KMS-11 (cell line): ENCODE results near the gene SLC6A9.

Experiments
- H2AFZ ChIP-seq: fragments of 200-600 bp; sonication (generic); 2 replicates; pipeline ENCODE4 v1.6.1; 2016; ENCODE audit warnings: antibody characterized with exemption, mixed run types, low read depth
- H3K27ac ChIP-seq: fragments of 200-600 bp; sonication (generic); 2 replicates; pipeline ENCODE4 v1.6.1; 2016; ENCODE audit warnings: mild to moderate bottlenecking, mixed run types
- H3K27me3 ChIP-seq: fragments of 200-600 bp; sonication (generic); 2 replicates; pipeline ENCODE4 v1.6.1; 2017; ENCODE audit warnings: mild to moderate bottlenecking, low read depth, mixed run types, moderate library complexity; ENCODE audit not compliant: insufficient read depth
- H3K36me3 ChIP-seq: fragments of 200-600 bp; sonication (generic); 2 replicates; pipeline ENCODE4 v1.6.1; 2017; ENCODE audit warnings: mild to moderate bottlenecking, mixed run types; ENCODE audit not compliant: insufficient read depth
- H3K4me1 ChIP-seq: fragments of 200-600 bp; sonication (generic); 2 replicates; pipeline ENCODE4 v1.6.1; 2016; ENCODE audit warnings: mild to moderate bottlenecking, low read depth, mixed run types; ENCODE audit not compliant: poor library complexity, severe bottlenecking
- H3K4me2 ChIP-seq: fragments of 200-600 bp; sonication (generic); 2 replicates; pipeline ENCODE4 v1.7.0; 2016; ENCODE audit warnings: mild to moderate bottlenecking, mixed run types
- H3K4me3 ChIP-seq: fragments of 200-600 bp; sonication (generic); IDR thresholded peaks from 2 replicates; pipeline ENCODE4 v1.6.1; 2017; ENCODE audit warnings: low read depth, low read length, mixed read lengths; ENCODE audit not compliant: insufficient read depth
- H3K79me2 ChIP-seq: fragments of 200-600 bp; sonication (generic); 2 replicates; pipeline ENCODE4 v1.6.1; 2016; ENCODE audit warnings: low read depth, mixed run types; ENCODE audit not compliant: insufficient read depth
- H3K9ac ChIP-seq: fragments of 200-600 bp; sonication (generic); 2 replicates; pipeline ENCODE4 v1.6.1; 2016; ENCODE audit warnings: mild to moderate bottlenecking, mixed run types
- H4K20me1 ChIP-seq: fragments of 200-600 bp; sonication (generic); 2 replicates; pipeline ENCODE4 v1.6.1; 2016; ENCODE audit warnings: mild to moderate bottlenecking, mixed run types; ENCODE audit not compliant: insufficient read depth
- CTCF ChIP-seq: fragments of 200-600 bp; sonication (generic); conservative IDR thresholded peaks from 2 replicates; pipeline ENCODE4 v1.6.1; 2017; ENCODE audit warnings: low read depth, mild to moderate bottlenecking, antibody characterized with exemption, low read length, moderate library complexity, mixed read lengths

The SLC6A9 gene

GRCh38 chr1:43998000-43998378, 33.3 kb downstream of the SLC6A9 start:
- Histone ChIP-seq H4K20me1 (no peaks in the 10 kb centered on the region), H3K4me2 (no peak overlapping the region), H2AFZ (no peak overlapping the region), H3K36me3 (no peaks in the 10 kb centered on the region), H3K27me3 (no peaks in the 10 kb centered on the region), H3K4me1 (no peaks in the 10 kb centered on the region), H3K27ac (no peak overlapping the region), H3K79me2 (no peaks in the 10 kb centered on the region), H3K9ac (no peak overlapping the region), H3K4me3 (no peak overlapping the region)
- TF ChIP-seq CTCF, result no peak

GRCh38 chr1:43997295-43997999, 33.8 kb downstream of the SLC6A9 start:
- Histone ChIP-seq H3K9ac (no peak overlapping the region), H3K27ac (no peak overlapping the region), H3K27me3 (no peaks in the 10 kb centered on the region), H3K4me1 (peaks cover 3% of the 10 kb centered on the region), H2AFZ (no peak overlapping the region), H4K20me1 (no peaks in the 10 kb centered on the region), H3K79me2 (no peaks in the 10 kb centered on the region), H3K4me3 (no peak overlapping the region), H3K4me2 (no peak overlapping the region), H3K36me3 (no peaks in the 10 kb centered on the region)
- no peak for TF ChIP-seq CTCF

- Histone ChIP-seq H3K79me2 (no peaks in the 10 kb centered on the region), H3K4me1 (peaks cover 7% of the 10 kb centered on the region), H4K20me1 (no peaks in the 10 kb centered on the region), H3K9ac (no peak overlapping the region), H3K27me3 (no peaks in the 10 kb centered on the region), H2AFZ (no peak overlapping the region), H3K4me2 (no peak overlapping the region), H3K27ac (no peak overlapping the region), H3K36me3 (no peaks in the 10 kb centered on the region), H3K4me3 (no peak overlapping the region)
- no peak for TF ChIP-seq CTCF
Measured at GRCh38 chr1:43996733-43997115, 34.5 kb downstream of the SLC6A9 start.

GRCh38 chr1:43995984-43996732, 35.1 kb downstream of the SLC6A9 start:
- no peaks in the 10 kb centered on the region for H3K36me3 ChIP-seq
- H3K9ac ChIP-seq, result no peak overlapping the region
- H3K79me2 ChIP-seq, result no peaks in the 10 kb centered on the region
- H3K4me3 ChIP-seq, result no peak overlapping the region
- no peaks in the 10 kb centered on the region for H3K27me3 ChIP-seq
- no peak overlapping the region for H3K27ac ChIP-seq
- H4K20me1 ChIP-seq, result no peaks in the 10 kb centered on the region
- H3K4me1 ChIP-seq, result peaks cover 7% of the 10 kb centered on the region
- no peak overlapping the region for H2AFZ ChIP-seq
- TF ChIP-seq CTCF, result no peak
- no peak overlapping the region for H3K4me2 ChIP-seq
